HEK293 (cell line): ENCODE measurements around the gene B4GALNT3.

Source experiments
- CTCF ChIA-PET: fragments of 350-600 bp; formaldehyde crosslinking; extraction: SDS; loops from one replicate; lab custom pipeline; 2021; ENCODE audit warnings: antibody characterized with exemption; lab: Yijun Ruan, JAX
- POLR2A ChIA-PET: fragments of 300-600 bp; formaldehyde crosslinking; extraction: SDS; loops from one replicate; lab custom pipeline; 2020; ENCODE audit warnings: antibody characterized with exemption, inconsistent platforms; lab: Yijun Ruan, JAX
- H3K27ac ChIP-seq: fragments of 200-500 bp; sonication (Bioruptor generic); 2 replicates; pipeline ENCODE4 v1.5.1; 2014; ENCODE audit warnings: low read depth, low read length, control low read depth, inconsistent platforms; ENCODE audit errors: extremely low read depth
- H3K36me3 ChIP-seq, 2 experiments: fragments of 200-500 bp in 1 of 2; sonication (Bioruptor generic) in 1 of 2; 1 replicate in 1 of 2; 2 replicates in 1 of 2; pipeline ENCODE4 v1.5.1; 2014 to 2017; ENCODE audit warnings: inconsistent platforms in 2 of 2, low read length in 2 of 2; ENCODE audit not compliant: control insufficient read depth in 2 of 2, insufficient read depth in 1 of 2
- H3K4me1 ChIP-seq: fragments of 200-500 bp; sonication (Bioruptor generic); 2 replicates; pipeline ENCODE4 v1.5.1; 2014; ENCODE audit warnings: mild to moderate bottlenecking, low read length, inconsistent platforms; ENCODE audit not compliant: control insufficient read depth, insufficient read depth
- H3K4me3 ChIP-seq: 2 replicates; pipeline ENCODE4 v1.5.1; 2011; ENCODE audit warnings: low read depth, mild to moderate bottlenecking, control low read depth, low read length, moderate library complexity
- H3K9me3 ChIP-seq: fragments of 200-500 bp; sonication (Bioruptor generic); 2 replicates; pipeline ENCODE4 v1.5.1; 2014; ENCODE audit warnings: low read depth, low read length, inconsistent platforms; ENCODE audit not compliant: control insufficient read depth, insufficient read depth
- GLI2 ChIP-seq: fragments of 450-650 bp; formaldehyde crosslinking; IDR thresholded peaks from 2 replicates; pipeline ENCODE4; 2017; ENCODE audit warnings: missing biosample characterization, missing genetic modification characterization, low read depth, borderline replicate concordance
- HOXA7 ChIP-seq: sonication (generic); formaldehyde crosslinking; IDR thresholded peaks from 2 replicates; pipeline ENCODE4 v1.8.1; 2022; ENCODE audit warnings: missing genetic modification reagents, borderline replicate concordance
- ZBTB1 ChIP-seq: fragments of 450-650 bp; formaldehyde crosslinking; IDR thresholded peaks from 2 replicates; pipeline ENCODE4 v1.5.1; 2016; ENCODE audit warnings: missing biosample characterization, missing genetic modification characterization
- ZNF202 ChIP-seq: fragments of 450-650 bp; formaldehyde crosslinking; IDR thresholded peaks from 2 replicates; pipeline ENCODE4 v1.5.1; 2016; ENCODE audit warnings: missing biosample characterization, missing genetic modification characterization, borderline replicate concordance
- ZNF26 ChIP-seq: fragments of 450-650 bp; formaldehyde crosslinking; IDR thresholded peaks from 2 replicates; pipeline ENCODE4 v1.5.1; 2016; ENCODE audit warnings: missing biosample characterization, missing genetic modification characterization
- ZNF48 ChIP-seq: fragments of 450-650 bp; formaldehyde crosslinking; IDR thresholded peaks from 2 replicates; pipeline ENCODE4 v1.5.1; 2016; ENCODE audit warnings: missing biosample characterization, missing genetic modification characterization
- ZNF585B ChIP-seq: fragments of 450-650 bp; formaldehyde crosslinking; IDR thresholded peaks from 2 replicates; pipeline ENCODE4 v1.5.1; 2016; ENCODE audit warnings: missing biosample characterization, missing genetic modification characterization
- ZNF660 ChIP-seq: fragments of 450-650 bp; IDR thresholded peaks from 2 replicates; pipeline ENCODE4 v1.5.1; 2018; ENCODE audit warnings: missing biosample characterization, mild to moderate bottlenecking, missing genetic modification characterization
- ZSCAN23 ChIP-seq: fragments of 450-650 bp; formaldehyde crosslinking; IDR thresholded peaks from 2 replicates; pipeline ENCODE4 v1.5.1; 2016; ENCODE audit warnings: missing biosample characterization, missing genetic modification characterization
- TF ChIP-seq, protein P1 (sequence below): fragments of 450-650 bp; formaldehyde crosslinking; IDR thresholded peaks from 2 replicates; pipeline ENCODE4 v1.5.1; 2016; ENCODE audit warnings: missing biosample characterization, missing genetic modification characterization
- TF ChIP-seq, protein P2 (sequence below): fragments of 450-650 bp; formaldehyde crosslinking; IDR thresholded peaks from 2 replicates; pipeline ENCODE4; 2016; ENCODE audit warnings: missing biosample characterization, missing genetic modification characterization
- TF ChIP-seq, protein P3 (sequence below): fragments of 450-650 bp; formaldehyde crosslinking; IDR thresholded peaks from 2 replicates; pipeline ENCODE4 v1.5.1; 2017; ENCODE audit warnings: missing biosample characterization, missing genetic modification characterization

Gene B4GALNT3

DNA sequence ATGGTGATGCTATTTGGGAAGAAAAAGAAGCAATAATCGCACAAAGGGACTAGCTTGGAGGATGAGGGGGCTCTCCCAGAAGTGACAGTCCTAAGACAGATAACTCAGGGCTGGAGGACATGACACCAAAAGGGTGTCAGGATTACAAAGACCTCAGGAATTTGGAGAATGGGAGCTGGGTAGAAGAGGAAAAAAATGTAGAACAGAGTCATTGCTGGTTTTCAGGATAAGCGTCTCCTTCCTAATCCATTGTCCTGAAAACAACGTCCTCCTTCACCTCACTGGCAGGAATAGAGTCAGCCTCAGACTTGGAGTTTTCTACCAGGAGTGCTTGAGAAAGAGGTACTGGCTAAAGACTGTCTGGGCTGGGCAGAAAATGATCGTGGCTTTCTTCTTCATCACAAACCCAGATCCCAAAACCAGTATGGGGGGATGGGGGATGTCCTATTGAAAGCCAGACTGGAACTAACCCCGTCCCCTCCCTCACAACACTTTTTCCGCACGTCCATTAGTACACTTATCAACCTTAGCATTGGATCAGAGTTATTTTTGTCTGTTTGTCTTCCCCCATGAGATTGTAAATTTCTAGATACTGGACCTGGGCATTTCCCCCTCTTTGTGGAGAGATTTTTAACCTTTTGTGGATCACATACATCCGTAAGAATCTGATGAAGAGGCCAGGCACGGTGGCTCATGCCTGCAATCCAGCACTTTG lies 14.3 kb downstream of the B4GALNT3 start:
- TF ChIP-seq ZNF48 (tag by site-specific recombination) (no peak), ZNF202 (tag by site-specific recombination) (no peak)
- TF ChIP-seq, protein P1, sequence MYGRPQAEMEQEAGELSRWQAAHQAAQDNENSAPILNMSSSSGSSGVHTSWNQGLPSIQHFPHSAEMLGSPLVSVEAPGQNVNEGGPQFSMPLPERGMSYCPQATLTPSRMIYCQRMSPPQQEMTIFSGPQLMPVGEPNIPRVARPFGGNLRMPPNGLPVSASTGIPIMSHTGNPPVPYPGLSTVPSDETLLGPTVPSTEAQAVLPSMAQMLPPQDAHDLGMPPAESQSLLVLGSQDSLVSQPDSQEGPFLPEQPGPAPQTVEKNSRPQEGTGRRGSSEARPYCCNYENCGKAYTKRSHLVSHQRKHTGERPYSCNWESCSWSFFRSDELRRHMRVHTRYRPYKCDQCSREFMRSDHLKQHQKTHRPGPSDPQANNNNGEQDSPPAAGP (tag by site-specific recombination) = no peak
- TF ChIP-seq, all 188 proteins: peak for 0
- ChIA-PET POLR2A (no interaction called here), CTCF (interaction anchor here (1.1 to 1.2 kb wide), 2 partner anchors 12 to 278 kb away, joined by 3 to 4 read pairs; no protein-coding TSS in a partner anchor)

DNA sequence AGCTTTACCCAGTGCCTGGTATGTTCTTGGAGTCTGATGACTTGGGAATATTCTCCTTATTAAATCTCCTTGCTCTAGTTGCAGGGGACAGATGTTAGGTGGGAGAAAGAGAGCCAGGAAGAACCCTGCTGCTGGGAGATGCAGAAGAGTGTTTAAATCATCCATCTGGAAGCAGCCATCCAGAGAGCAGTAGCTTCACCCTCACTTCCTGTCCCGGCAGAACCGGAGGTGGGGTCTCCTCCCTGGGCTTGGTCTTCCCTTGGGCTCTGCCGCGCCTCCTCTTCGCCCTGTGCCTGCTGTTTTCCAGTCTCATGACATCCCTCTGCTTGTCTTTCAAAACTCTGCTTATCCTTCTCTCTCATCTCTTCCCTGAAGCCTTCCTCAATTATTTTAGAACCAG lies 15.5 kb downstream of the B4GALNT3 start:
- Histone ChIP-seq H3K9me3 (no peaks in the 10 kb centered on the region), H3K4me3 (no peak overlapping the region), H3K4me1 (no peaks in the 10 kb centered on the region), H3K27ac (no peak overlapping the region), H3K36me3 (no peaks in the 10 kb centered on the region; a peak in 1 of 3 replicates)
- TF ChIP-seq, protein P2, sequence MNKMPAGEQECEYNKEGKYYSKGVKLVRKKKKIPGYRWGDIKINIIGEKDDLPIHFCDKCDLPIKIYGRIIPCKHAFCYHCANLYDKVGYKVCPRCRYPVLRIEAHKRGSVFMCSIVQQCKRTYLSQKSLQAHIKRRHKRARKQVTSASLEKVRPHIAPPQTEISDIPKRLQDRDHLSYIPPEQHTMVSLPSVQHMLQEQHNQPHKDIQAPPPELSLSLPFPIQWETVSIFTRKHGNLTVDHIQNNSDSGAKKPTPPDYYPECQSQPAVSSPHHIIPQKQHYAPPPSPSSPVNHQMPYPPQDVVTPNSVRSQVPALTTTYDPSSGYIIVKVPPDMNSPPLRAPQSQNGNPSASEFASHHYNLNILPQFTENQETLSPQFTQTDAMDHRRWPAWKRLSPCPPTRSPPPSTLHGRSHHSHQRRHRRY = no peak
- no peak for TF ChIP-seq GLI2 (tag by site-specific recombination)
- no peak for TF ChIP-seq ZNF585B
- TF ChIP-seq, protein P3, sequence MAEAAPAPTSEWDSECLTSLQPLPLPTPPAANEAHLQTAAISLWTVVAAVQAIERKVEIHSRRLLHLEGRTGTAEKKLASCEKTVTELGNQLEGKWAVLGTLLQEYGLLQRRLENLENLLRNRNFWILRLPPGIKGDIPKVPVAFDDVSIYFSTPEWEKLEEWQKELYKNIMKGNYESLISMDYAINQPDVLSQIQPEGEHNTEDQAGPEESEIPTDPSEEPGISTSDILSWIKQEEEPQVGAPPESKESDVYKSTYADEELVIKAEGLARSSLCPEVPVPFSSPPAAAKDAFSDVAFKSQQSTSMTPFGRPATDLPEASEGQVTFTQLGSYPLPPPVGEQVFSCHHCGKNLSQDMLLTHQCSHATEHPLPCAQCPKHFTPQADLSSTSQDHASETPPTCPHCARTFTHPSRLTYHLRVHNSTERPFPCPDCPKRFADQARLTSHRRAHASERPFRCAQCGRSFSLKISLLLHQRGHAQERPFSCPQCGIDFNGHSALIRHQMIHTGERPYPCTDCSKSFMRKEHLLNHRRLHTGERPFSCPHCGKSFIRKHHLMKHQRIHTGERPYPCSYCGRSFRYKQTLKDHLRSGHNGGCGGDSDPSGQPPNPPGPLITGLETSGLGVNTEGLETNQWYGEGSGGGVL (tag by site-specific recombination) = no peak
- no peak for TF ChIP-seq HOXA7 (CRISPR knock-in tag)
- TF ChIP-seq ZBTB1 = no peak
- TF ChIP-seq ZNF660 (tag by site-specific recombination) = no peak
- no peak for TF ChIP-seq ZSCAN23 (tag by site-specific recombination)
- CTCF ChIA-PET = interaction anchor here (0.6 to 1.1 kb wide), 3 partner anchors 13 to 276 kb away, joined by 3 to 4 read pairs (median 3); no protein-coding TSS in a partner anchor
- POLR2A ChIA-PET = no interaction called here

More for the DNA sequence above, 14.3 kb downstream of the B4GALNT3 start:
- no peaks in the 10 kb centered on the region for H3K9me3 ChIP-seq
- H3K36me3 ChIP-seq = no peaks in the 10 kb centered on the region; a peak in 1 of 3 replicates
- H3K4me1 ChIP-seq = no peaks in the 10 kb centered on the region
- no peak overlapping the region for H3K27ac ChIP-seq
- no peak overlapping the region for H3K4me3 ChIP-seq

DNA sequence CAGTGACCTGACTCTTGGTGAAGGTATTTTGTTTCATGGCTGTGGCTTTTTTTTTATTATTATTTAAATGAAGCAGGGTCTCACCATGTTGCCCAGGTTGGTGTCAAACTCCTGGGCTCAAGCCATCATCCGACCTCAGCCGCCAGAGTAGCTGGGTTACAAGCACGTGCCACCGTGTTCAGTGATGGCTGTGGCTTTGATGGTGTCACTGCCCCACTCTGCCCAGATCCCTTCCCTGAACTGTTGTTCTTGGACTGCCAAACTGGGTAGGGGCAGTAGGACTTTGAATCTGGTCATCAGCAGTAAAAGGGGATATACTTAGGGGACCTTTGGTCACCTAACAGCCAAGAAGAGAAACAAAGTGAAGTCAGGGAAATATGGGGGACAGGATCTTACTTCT lies 19.4 kb downstream of the B4GALNT3 start:
- H3K4me1 ChIP-seq = peaks cover 9% of the 10 kb centered on the region
- CTCF ChIA-PET = no interaction called here

More for the DNA sequence above, 19.4 kb downstream of the B4GALNT3 start:
- no peaks in the 10 kb centered on the region for H3K36me3 ChIP-seq
- no peak for TF ChIP-seq ZNF26 (tag by site-specific recombination)
- TF ChIP-seq, all 188 proteins: peak for 0
- Histone ChIP-seq H3K9me3 (no peaks in the 10 kb centered on the region), H3K27ac (no peak overlapping the region), H3K4me3 (no peak overlapping the region)
- POLR2A ChIA-PET = no interaction called here
